A673 (cell line): ENCODE measurements around the gene GAS7. TPM values are rescaled to one million over a fixed set of nuclear protein-coding genes. Genes with fewer than 3 reads are reported as not detected.

Experiments
- BruUV-seq: library from RNA; stranded (reverse); fragments of 400-500 nt; replicated peaks from 2 replicates; lab custom pipeline; 2021; lab: Mats Ljungman, UMichigan
- CTCF ChIA-PET: fragments of 300-600 bp; sonication (Branson Sonifier 250); formaldehyde crosslinking; loops from one replicate; lab custom pipeline; 2022; ENCODE audit warnings: antibody characterized with exemption; lab: Charles Lee
- POLR2A ChIA-PET: fragments of 300-600 bp; sonication (Branson Sonifier 250); formaldehyde crosslinking; loops from one replicate; lab custom pipeline; 2022; ENCODE audit warnings: antibody characterized with exemption; ENCODE audit not compliant: low non-redundant PET; lab: Charles Lee
- DNase-seq: peaks from one replicate; pipeline ENCODE4 v3.0.0-alpha.2; 2015; ENCODE audit warnings: low spot score
- H3K27ac ChIP-seq: fragments of 200-600 bp; sonication (generic); 2 replicates; pipeline ENCODE4 v1.5.1; 2016; ENCODE audit warnings: mixed run types, low read depth, mild to moderate bottlenecking, mixed read lengths, antibody characterized with exemption, low read length; ENCODE audit not compliant: poor library complexity, severe bottlenecking
- H3K27me3 ChIP-seq: fragments of 200-600 bp; sonication (generic); replicated peaks from 2 replicates; pipeline ENCODE4 v1.6.1; 2017; ENCODE audit warnings: mixed run types, low read depth, mild to moderate bottlenecking, mixed read lengths, antibody characterized with exemption, low read length; ENCODE audit not compliant: insufficient read depth, poor library complexity
- H3K36me3 ChIP-seq: fragments of 200-600 bp; sonication (generic); 2 replicates; pipeline ENCODE4 v1.6.1; 2016; ENCODE audit warnings: mixed run types, mild to moderate bottlenecking, mixed read lengths, antibody characterized with exemption, low read length; ENCODE audit not compliant: insufficient read depth, poor library complexity, severe bottlenecking
- H3K4me1 ChIP-seq: fragments of 200-600 bp; sonication (generic); 2 replicates; pipeline ENCODE4 v1.6.1; 2017; ENCODE audit warnings: mixed run types, mild to moderate bottlenecking, mixed read lengths, antibody characterized with exemption, low read length; ENCODE audit not compliant: insufficient read depth, poor library complexity, severe bottlenecking
- H3K4me3 ChIP-seq: fragments of 200-600 bp; sonication (generic); 2 replicates; pipeline ENCODE4 v1.5.1; 2016; ENCODE audit warnings: low read depth, mixed run types, mild to moderate bottlenecking, mixed read lengths, low read length; ENCODE audit not compliant: poor library complexity, severe bottlenecking
- H3K9me3 ChIP-seq: fragments of 200-600 bp; sonication (generic); 2 replicates; pipeline ENCODE4 v1.6.1; 2016; ENCODE audit warnings: mixed run types, low read depth, mild to moderate bottlenecking, mixed read lengths, antibody characterized with exemption, low read length; ENCODE audit not compliant: poor library complexity, severe bottlenecking
- EZH2 ChIP-seq: fragments of 200-600 bp; sonication (generic); IDR thresholded peaks from 2 replicates; pipeline ENCODE4 v1.6.1; 2017; ENCODE audit warnings: borderline replicate concordance, low read depth, mild to moderate bottlenecking, mixed read lengths, antibody characterized with exemption, low read length; ENCODE audit not compliant: poor library complexity, severe bottlenecking
- intact Hi-C: fragments of 100-400 bp; cut with micrococcal nuclease; formaldehyde crosslinking; loops from one replicate; pipeline ENCODE4 v1.10.0; 2022; ENCODE audit not compliant: unreplicated experiment
- total RNA-seq: library from RNA; stranded (reverse); gene quantifications from 2 replicates; pipeline ENCODE4 v1.2.3, GENCODE V29; 2021
- TF ChIP-seq, protein P1 (sequence below): fragments of 300-800, 200-600 bp; sonication (generic); conservative IDR thresholded peaks from 2 replicates; pipeline ENCODE4 v1.5.1; 2017; ENCODE audit warnings: low read depth, mild to moderate bottlenecking, antibody characterized with exemption, low read length, moderate library complexity, mixed read lengths

GAS7 gene
- total RNA-seq, 1 experiment from 2014 or later, result 2.3 TPM

DNA sequence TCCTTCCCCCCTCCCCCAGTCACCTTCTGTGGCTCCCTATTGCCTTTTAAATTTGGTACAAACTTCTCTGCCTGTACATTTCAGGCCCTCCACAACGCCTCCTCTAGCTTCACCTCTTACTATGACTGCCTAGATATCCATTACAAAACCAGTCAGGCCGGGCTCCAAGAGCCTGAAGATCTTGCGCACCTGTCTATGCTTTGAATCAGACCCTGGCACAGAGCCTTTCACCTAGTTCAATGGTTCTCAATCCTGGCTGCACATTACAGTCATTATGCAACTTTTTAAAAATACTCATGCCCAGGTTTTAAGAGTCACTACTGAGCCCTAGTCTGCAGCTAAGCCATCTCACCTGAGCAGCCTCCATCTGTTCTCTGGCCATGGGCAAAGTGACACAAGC lies 1.6 kb upstream of the GAS7 start:
- no peak overlapping the region for H3K27ac ChIP-seq
- peaks cover 21% of the 10 kb centered on the region for H3K27me3 ChIP-seq
- peaks cover 5% of the 10 kb centered on the region for H3K4me1 ChIP-seq
- no peak for TF ChIP-seq EZH2
- TF ChIP-seq, protein P1, sequence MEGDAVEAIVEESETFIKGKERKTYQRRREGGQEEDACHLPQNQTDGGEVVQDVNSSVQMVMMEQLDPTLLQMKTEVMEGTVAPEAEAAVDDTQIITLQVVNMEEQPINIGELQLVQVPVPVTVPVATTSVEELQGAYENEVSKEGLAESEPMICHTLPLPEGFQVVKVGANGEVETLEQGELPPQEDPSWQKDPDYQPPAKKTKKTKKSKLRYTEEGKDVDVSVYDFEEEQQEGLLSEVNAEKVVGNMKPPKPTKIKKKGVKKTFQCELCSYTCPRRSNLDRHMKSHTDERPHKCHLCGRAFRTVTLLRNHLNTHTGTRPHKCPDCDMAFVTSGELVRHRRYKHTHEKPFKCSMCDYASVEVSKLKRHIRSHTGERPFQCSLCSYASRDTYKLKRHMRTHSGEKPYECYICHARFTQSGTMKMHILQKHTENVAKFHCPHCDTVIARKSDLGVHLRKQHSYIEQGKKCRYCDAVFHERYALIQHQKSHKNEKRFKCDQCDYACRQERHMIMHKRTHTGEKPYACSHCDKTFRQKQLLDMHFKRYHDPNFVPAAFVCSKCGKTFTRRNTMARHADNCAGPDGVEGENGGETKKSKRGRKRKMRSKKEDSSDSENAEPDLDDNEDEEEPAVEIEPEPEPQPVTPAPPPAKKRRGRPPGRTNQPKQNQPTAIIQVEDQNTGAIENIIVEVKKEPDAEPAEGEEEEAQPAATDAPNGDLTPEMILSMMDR, result no peak
- no peaks in the 10 kb centered on the region for H3K36me3 ChIP-seq
- POLR2A ChIA-PET, result no interaction called here
- no peak for DNase-seq
- peaks cover 13% of the 10 kb centered on the region for H3K9me3 ChIP-seq
- intact Hi-C loops, result no loop called here
- CTCF ChIA-PET, result no interaction called here
- no TSS peak for BruUV-seq
- H3K4me3 ChIP-seq, result no peak overlapping the region

DNA sequence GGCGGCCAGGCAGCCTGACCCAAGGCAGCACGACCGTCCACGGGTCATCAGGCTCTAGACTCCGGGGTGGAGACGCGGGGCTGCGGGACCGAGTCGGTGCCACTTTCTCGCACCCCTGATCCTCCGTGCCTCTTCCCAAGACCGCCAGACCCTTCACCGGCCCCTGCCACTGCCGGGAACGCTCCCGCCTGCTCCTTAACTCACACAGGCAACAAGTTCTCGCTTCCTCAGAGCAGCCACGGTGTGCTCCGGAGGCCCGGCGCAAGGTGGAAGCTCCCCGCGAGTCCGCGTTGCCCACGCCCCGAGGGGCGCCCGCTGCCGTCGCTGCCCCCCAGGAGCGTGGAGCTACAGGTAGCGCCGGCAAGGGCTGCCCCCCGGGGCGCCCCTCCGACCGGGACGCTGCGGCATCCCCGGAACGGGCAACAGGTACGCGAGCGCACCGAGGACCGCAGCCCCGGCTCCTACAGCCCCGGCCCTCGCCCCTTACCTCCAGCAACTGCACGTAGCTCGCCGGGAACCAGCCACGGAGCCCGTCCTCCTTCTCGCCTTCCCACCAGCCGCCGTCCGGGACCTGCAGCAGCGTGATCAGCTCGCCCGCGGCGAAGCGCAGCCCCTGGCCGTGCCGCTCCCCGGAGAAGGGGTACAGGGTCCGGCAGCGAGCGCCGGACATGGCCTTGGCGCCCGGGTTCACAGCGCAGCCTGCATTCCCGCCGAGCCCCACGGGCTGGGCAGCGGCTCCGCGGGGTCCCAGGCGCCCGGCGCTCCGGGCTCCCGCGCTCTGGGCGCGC lies 491 bp downstream of the GAS7 start:
- TF ChIP-seq EZH2, result no peak
- TF ChIP-seq, protein P1, result no peak
- H3K27ac ChIP-seq, result no peak overlapping the region
- peaks cover 5% of the 10 kb centered on the region for H3K4me1 ChIP-seq
- ChIA-PET CTCF (interaction anchor here (0.6 kb wide), 1 partner anchor 1445 kb away, joined by 7 read pairs; no protein-coding TSS in a partner anchor), POLR2A (interaction anchor here (0.7 kb wide), 2 partner anchors 12 to 187 kb away, joined by 7 to 12 read pairs; no protein-coding TSS in a partner anchor)
- H3K36me3 ChIP-seq, result no peaks in the 10 kb centered on the region
- H3K4me3 ChIP-seq, result peak overlapping the region; percentile 49
- intact Hi-C loops, result no loop called here
- H3K27me3 ChIP-seq, result peaks cover 21% of the 10 kb centered on the region
- peaks cover 7% of the 10 kb centered on the region for H3K9me3 ChIP-seq
- no TSS peak for BruUV-seq
- DNase-seq, result no peak

DNA sequence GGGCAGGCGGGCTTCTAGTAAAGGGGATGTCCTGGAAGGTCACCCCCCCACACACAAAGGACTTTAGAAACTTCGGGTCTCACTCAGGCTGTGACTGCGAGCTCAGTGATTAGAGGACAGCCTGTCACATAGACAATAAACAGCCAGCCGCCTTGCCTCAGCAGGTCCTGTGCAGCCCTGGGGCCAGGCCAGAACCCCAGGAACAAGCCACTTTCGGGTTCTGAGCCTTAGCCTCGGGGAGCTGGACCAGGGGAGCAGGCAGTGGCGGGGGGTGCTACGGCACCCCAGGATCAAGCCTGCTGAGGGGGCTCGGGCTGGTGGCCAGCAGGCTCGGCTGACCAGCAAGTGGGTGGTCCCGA lies 1.1 kb downstream of the GAS7 start:
- peaks cover 21% of the 10 kb centered on the region for H3K27me3 ChIP-seq
- no TSS peak for BruUV-seq
- H3K4me3 ChIP-seq, result no peak overlapping the region
- intact Hi-C loops, result no loop called here
- TF ChIP-seq EZH2, result no peak
- H3K4me1 ChIP-seq, result peaks cover 5% of the 10 kb centered on the region
- H3K9me3 ChIP-seq, result peaks cover 7% of the 10 kb centered on the region
- H3K27ac ChIP-seq, result no peak overlapping the region
- DNase-seq, result no peak
- no peaks in the 10 kb centered on the region for H3K36me3 ChIP-seq
- ChIA-PET CTCF (no interaction called here), POLR2A (interaction anchor here (0.7 kb wide), 1 partner anchor 12 kb away, joined by 7 read pairs; no protein-coding TSS in a partner anchor)
